Stimulated activated CD4-positive, alpha-beta T cell treated with anti-CD3 and anti-CD28 coated beads, Interleukin-4, amount 100 ng/mL, for 4 hours (primary cell): Measurements from ENCODE around the gene F11R.
"Not testable (repeated sequence)": the region's sequence is repeated elsewhere in the genome, so short reads cannot be mapped to it uniquely, and the experiment has no call there.

ENCODE experiments used
- DNase-seq, 2 experiments: peaks; one replicate each; pipeline ENCODE4 v3.0.0-alpha.2; 2020

F11R gene

GRCh38 chr1:161020509-161021164, at the start of gene F11R:
F11R (minus strand) TSS chr1:161021152; CDS start chr1:161021073, 79 bp downstream.
- peak in 1 of 2 experiments; percentile 29 for DNase-seq

- peak; percentile 59 to 80 for DNase-seq
These were observed 48.8 kb upstream of the F11R start, which contains the start of gene ARHGAP30 for GRCh38 chr1:161069731-161070270. ARHGAP30 (minus strand) TSS chr1:161069891; CDS start chr1:161069624, 267 bp downstream.

- no peak for DNase-seq
These were observed 48.3 kb upstream of the F11R start for GRCh38 chr1:161069241-161069640.

- DNase-seq: peak; percentile 68 to 77
These were observed 47.6 kb upstream of the F11R start for GRCh38 chr1:161068306-161069234.

GRCh38 chr1:161066694-161067093, 45.7 kb upstream of the F11R start:
- DNase-seq: no peak

- not testable (repeated sequence) for DNase-seq
These were observed 44.7 kb upstream of the F11R start for GRCh38 chr1:161065681-161066080.

DNA sequence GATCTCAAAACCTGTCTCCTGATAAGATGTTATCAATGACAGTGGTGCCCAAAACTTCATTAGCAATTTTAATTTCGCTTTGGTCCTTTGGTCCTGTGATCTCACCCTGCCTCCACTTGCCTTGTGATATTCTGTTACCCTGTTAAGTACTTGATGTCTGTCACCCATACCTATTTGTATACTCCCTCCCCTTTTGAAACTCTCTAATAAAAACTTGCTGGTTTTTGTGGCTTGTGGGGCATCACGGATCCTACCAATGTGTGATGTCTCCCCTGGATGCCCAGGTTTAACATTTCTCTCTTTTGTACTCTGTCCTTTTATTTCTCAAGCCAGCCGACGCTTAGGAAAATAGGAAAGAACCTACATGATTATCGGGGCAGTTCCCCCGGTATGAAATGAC, 43.0 kb upstream of the F11R start:
- DNase-seq: not testable (repeated sequence)

DNA sequence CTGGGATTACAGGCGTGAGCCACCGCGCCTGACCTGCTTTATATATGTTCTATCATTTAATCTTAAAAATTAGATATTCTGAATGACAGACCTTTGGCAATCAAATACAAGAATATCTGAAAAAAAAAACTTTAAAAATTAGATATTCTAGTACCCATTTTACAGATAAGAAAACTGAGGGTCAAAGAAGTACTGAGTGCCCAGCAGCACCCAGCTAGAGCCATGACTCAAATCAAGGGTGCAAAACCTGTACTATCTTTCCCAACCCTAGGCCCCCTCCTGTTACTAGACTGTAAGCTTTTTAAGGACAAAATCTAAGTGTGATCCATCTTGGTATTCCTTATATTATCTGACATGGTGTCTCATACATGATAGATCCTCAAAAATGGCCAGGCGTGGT, 40.5 kb upstream of the F11R start:
- no peak for DNase-seq

- no peak for DNase-seq
These were observed 38.3 kb upstream of the F11R start for GRCh38 chr1:161059293-161059692.

GRCh38 chr1:161054805-161055204, 33.9 kb upstream of the F11R start:
- DNase-seq: no peak

DNA sequence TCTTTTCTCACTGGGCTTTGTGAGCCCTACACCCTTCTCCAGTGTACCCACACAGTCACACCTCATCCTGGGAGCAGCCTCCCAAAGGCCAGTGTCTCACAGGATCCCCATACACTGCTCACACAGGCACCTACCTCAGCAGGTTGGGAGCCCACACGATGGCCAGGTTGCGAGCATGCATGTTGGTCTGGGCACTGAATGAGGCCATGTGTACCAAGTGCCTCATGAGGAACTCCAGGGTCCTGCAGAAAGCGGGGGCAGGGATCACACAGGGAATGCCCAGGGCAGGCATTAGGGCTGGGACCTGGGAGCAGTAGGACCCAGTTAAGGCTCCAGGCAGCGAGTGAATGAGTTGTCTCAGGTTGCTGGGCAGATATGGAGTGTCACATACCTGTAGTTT, 33.3 kb upstream of the F11R start:
- no peak for DNase-seq

DNA sequence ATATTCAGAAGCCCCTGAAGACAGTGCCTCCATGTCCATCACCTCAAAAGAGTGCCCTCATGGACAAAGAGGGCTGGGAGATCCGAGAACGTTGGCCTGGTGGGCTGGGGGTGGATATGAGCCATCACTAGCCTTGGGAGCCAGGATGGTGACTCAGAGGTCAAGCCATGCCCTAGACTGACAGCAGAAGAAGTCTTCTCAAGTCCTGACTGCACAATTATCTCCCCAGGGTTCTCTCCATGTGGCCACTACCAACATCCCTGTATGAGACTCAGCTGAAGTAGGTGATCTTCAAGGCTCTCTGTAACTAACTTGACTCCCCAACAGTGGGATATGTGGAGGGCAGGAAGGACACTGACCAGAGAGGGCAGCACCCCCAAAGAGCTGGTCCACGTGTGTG, 31.9 kb upstream of the F11R start:
- DNase-seq: no peak

DNA sequence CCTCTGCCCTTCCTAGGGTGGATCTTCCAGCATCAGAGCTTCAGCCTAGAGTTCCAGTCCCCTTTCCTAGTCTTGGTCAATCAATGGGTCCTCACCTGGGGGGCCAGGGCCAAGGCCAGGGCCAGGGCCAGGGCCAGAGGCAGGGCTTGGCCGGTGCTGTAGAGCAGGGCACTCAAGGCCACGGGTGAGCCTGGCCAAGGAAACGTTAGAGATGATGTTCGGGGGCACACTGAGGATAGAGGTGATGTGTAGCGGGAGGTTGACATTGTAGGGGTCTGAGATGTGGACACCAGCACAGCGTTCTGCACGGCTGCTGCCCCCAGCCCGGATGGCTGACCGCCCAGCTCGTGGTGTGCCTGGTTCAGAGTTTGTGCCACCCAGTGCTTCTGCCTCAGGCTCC, 30.3 kb upstream of the F11R start:
- no peak for DNase-seq

DNA sequence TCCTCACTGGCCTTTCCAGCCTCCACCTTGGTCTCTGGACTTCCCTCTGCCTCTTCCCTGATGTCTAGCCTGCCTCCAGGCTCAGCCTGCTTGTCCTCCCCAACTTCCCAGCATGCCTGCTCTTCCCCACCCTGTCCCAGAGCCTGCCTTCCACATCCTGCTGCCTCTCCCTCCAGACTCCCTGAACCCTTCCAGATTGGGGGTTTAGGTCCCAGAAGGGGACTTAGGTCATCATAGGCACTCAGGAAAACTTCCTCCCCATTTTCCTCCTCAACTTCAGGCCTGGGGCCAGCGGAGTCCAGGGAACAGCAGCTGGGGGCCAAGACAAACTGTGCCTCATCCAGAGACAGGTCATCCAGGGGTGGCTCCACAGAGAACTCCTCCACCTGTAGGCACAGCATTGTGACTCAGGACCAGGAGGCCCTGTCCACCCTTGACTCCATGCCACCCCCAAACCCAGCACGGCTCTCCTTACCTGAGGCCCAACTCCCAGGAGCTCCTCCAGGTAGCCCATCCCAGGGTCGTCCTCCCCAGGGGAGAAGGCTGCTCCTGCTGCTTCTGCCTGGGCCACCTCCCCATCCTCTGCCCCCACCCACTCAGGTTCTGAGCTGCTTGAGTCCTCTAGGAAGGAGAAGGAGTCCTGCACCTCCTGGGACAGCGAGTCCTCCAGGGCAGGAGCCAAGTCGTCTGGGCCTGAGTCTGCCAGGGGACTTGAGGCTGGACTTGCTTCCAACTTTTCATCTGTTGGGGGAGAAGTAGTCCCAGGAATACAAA, 28.2 kb upstream of the F11R start:
- DNase-seq: no peak

DNA sequence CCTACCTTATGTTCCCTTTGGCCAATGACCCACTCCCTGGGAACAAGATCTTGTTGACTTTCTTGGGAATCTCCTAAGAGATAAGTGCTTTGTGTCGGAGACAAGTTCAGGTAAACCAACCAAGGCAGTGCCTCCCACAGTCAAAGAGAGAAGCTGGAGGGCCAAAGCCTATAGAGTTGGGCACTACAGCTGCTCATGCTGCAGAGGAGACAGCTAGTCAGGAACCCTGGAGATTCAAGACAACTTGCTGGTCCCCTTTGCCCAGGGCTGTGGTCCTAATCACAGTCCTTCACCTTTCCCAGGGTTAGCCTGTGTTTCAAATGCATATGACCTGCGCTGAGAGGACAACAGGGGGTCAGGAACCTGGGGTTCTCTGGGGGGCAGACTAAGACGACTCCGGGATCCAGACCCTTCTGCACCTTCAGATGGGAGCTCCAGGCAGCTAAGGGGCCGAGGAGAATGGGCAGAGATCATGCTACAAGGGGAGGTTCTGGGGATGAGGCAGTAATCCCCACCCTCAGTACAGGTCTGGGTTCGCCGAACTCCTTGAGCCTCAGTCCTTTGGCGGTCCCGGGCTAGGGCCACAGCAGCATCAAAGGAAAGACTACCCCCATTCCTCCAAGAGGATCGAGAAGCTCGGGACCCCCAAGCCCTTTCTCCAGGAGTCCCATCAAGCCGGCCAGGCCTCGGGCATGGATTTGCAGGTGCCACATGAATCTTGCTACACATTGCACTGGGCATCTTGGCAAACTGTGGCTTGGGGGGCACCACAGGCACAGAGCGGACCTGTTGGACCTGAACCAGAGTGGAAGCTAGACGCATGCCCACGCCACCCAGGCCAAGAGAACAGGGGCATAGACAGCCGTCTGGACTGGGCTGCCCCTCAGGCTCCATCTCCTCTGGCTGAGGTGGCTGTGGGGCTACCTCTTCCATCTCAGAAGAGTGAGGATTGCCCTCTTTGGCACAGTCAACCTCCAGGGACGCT, 26.8 kb upstream of the F11R start:
- DNase-seq: no peak

DNA sequence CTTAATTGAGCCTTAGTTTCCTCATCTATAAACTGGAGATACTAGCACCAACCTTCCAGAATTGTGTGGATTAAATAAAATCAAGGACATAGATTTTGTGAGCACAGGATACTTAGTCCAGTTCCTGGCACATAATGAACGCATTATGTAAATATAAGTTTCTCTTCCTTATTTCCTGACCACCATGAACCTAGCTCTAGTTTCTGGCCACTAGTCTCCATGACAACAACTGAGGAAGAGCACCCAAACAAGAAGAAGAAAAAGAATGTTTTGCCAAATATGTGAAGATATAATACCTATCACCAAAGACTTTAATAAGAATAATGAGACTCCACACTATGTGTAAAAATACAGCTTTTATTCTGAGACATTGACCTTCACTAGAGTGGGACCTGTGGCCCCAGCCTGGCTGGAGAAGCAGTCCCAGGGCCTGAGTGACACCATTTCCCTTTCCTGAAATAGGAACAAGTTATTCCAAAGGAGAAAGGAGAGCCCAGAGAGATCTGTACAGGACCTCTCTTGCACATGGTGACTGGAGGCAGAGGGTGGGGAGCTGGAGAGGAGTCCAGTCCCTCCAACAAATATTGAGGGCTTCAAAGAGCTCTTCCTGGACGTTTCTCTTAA, 25.8 kb upstream of the F11R start:
- DNase-seq: no peak

GRCh38 chr1:161045736-161046604, 25.0 kb upstream of the F11R start, which contains the start of gene USF1:
USF1 (minus strand) TSS chr1:161045977; CDS start chr1:161043275, 2,702 bp downstream.
- peak; percentile 84 to 91 for DNase-seq

GRCh38 chr1:161044908-161045735, 24.2 kb upstream of the F11R start:
- peak; percentile 36 to 54 for DNase-seq

DNA sequence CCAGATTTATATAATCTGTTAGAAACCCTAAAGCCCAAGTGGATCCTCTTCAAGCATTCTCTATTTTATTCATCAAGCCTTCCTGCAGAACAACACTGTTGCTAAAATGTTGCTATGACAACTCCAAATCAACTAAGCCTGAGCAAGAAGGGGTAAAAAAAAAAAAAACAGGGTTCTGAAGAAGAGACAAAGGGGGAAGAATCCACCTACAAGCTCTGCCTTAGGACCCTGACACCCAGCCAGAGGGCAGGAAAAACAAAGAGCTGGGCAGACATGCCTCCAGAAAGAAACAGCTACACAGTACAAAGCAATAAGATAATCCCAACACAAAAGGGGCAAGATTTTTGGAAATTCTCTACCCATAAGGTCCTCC, 23.6 kb upstream of the F11R start:
- no peak for DNase-seq
